UCSD-AML1 (cell line): ENCODE measurements around the gene TJP3.

Experiments
- DNase-seq: peaks from one replicate; lab custom pipeline; 2025; ENCODE audit not compliant: unreplicated experiment; lab: John Stamatoyannopoulos, UW

TJP3 gene

GRCh38 chr19:3712663-3713611 lies 4.8 kb downstream of the TJP3 start:
- DNase-seq: no peak

GRCh38 chr19:3716147-3716668 lies 8.0 kb downstream of the TJP3 start:
- DNase-seq: no peak

- DNase-seq: no peak
These were observed 11.7 kb downstream of the TJP3 start for GRCh38 chr19:3719868-3720267.

- DNase-seq: no peak
These were observed 12.2 kb downstream of the TJP3 start for GRCh38 chr19:3720349-3720917.

GRCh38 chr19:3721131-3721886 lies 13.1 kb downstream of the TJP3 start:
- DNase-seq: peak; percentile 87

GRCh38 chr19:3721887-3722442 lies 13.8 kb downstream of the TJP3 start:
- no peak for DNase-seq

- no peak for DNase-seq
These were observed 14.4 kb downstream of the TJP3 start for GRCh38 chr19:3722443-3723109.

- DNase-seq: no peak
These were observed 14.9 kb downstream of the TJP3 start for GRCh38 chr19:3723110-3723488.

GRCh38 chr19:3723883-3724282 lies 15.7 kb downstream of the TJP3 start:
- no peak for DNase-seq

GRCh38 chr19:3725121-3725520 lies 16.9 kb downstream of the TJP3 start:
- no peak for DNase-seq

- DNase-seq: no peak
These were observed 17.6 kb downstream of the TJP3 start for GRCh38 chr19:3725640-3726310.

GRCh38 chr19:3730457-3730958 lies 22.3 kb downstream of the TJP3 start:
- no peak for DNase-seq

- DNase-seq: no peak
These were observed 23.9 kb downstream of the TJP3 start for GRCh38 chr19:3732108-3732507.

- no peak for DNase-seq
These were observed 25.5 kb downstream of the TJP3 start for GRCh38 chr19:3733549-3734309.

- no peak for DNase-seq
These were observed 26.1 kb downstream of the TJP3 start for GRCh38 chr19:3734310-3734600.

GRCh38 chr19:3736106-3736724 lies 28.0 kb downstream of the TJP3 start:
- DNase-seq: no peak

GRCh38 chr19:3737487-3738205 lies 29.5 kb downstream of the TJP3 start:
- no peak for DNase-seq

GRCh38 chr19:3738477-3739220 lies 30.5 kb downstream of the TJP3 start:
- no peak for DNase-seq
